Activated T-cell treated with anti-CD3 and anti-CD28 coated beads, Interleukin-2, amount 50 U/mL, for 4 hours (primary cell): Measurements from ENCODE around the gene BAG3. TPM values are rescaled to one million over a fixed set of nuclear protein-coding genes. Genes with fewer than 3 reads are reported as not detected.
"Not testable (repeated sequence)": the region's sequence is repeated elsewhere in the genome, so short reads cannot be mapped to it uniquely, and the experiment has no call there.

Source experiments
- ATAC-seq, 2 donors: fragments of 200-7000 bp; cut with Tn5 transposase; one replicate each; pipeline ENCODE4 v1.10.0; 2021
- DNase-seq: peaks from one replicate; pipeline ENCODE4 v3.0.0-alpha.2; 2020
- H3K27me3 Mint-ChIP-seq: one replicate; pipeline ENCODE4 v1.8.0; 2021; ENCODE audit warnings: low read depth, mixed read lengths
- H3K36me3 Mint-ChIP-seq: one replicate; pipeline ENCODE4 v1.8.0; 2022; ENCODE audit warnings: mixed read lengths; ENCODE audit not compliant: insufficient read depth
- H3K4me1 Mint-ChIP-seq: one replicate; pipeline ENCODE4 v1.8.0; 2021; ENCODE audit warnings: low read depth, mixed read lengths
- H3K4me3 Mint-ChIP-seq: one replicate; pipeline ENCODE4 v1.8.0; 2021; ENCODE audit warnings: mild to moderate bottlenecking, moderate library complexity, mixed read lengths
- H3K9me3 Mint-ChIP-seq: one replicate; pipeline ENCODE4 v1.8.0; 2021; ENCODE audit warnings: mixed read lengths
- total RNA-seq, 3 donors: library from RNA; stranded (reverse); gene quantifications; one replicate each; pipeline ENCODE4 v1.2.1, GENCODE V29; 2021

BAG3 gene
- total RNA-seq, 3 donors from 2014 or later, result 14.7 to 21.6 (median 15.8) TPM

DNA sequence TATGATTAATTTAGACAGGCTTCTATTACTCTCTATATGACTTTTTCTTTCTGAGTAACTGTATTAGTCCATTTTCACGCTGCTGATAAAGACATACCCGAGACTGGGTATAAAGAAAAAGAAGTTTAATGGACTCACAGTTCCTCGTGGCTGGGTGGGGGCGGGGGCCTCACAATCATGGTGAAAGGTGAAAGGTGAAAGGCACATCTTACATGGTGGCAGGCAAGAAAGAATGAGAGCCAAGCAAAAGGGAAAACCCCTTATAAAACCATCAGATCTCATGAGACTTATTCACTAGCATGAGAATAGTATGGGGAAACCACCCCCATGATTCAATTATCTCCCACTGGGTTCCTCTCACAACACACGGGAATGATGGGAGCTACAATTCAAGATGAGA, 56.2 kb downstream of the BAG3 start:
- peaks cover 20% of the 10 kb centered on the region for H3K36me3 Mint-ChIP-seq
- peaks cover 66% of the 10 kb centered on the region for H3K4me1 Mint-ChIP-seq
- H3K27me3 Mint-ChIP-seq, DNase-seq: not testable (repeated sequence)
- ATAC-seq, result peak; percentile 40 to 43
- peak overlapping the region; percentile 46 for H3K4me3 Mint-ChIP-seq
- peaks cover 38% of the 10 kb centered on the region for H3K9me3 Mint-ChIP-seq

DNA sequence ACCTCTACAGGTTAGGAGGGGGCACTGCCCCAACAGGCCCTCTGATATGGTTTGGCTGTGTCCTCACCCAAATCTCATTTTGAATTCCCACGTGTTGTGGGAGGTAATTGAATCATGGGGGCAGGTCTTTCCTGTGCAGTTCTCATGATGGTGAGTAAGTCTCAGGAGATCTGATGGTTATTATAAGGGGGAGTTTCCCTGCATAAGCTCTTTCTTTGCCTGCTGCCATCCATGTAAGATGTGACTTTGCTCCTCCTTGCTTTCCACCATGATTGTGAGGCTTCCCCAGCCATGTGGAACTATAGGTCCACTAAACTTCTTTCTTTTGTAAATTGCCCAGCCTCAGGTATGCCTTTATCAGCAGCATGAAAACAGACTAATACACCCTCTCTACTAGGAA, 59.8 kb downstream of the BAG3 start:
- H3K4me1 Mint-ChIP-seq, result peaks cover 46% of the 10 kb centered on the region
- H3K9me3 Mint-ChIP-seq, result peaks cover 27% of the 10 kb centered on the region
- ATAC-seq, DNase-seq, H3K27me3 Mint-ChIP-seq, H3K4me3 Mint-ChIP-seq: not testable (repeated sequence)
- peaks cover 15% of the 10 kb centered on the region for H3K36me3 Mint-ChIP-seq

DNA sequence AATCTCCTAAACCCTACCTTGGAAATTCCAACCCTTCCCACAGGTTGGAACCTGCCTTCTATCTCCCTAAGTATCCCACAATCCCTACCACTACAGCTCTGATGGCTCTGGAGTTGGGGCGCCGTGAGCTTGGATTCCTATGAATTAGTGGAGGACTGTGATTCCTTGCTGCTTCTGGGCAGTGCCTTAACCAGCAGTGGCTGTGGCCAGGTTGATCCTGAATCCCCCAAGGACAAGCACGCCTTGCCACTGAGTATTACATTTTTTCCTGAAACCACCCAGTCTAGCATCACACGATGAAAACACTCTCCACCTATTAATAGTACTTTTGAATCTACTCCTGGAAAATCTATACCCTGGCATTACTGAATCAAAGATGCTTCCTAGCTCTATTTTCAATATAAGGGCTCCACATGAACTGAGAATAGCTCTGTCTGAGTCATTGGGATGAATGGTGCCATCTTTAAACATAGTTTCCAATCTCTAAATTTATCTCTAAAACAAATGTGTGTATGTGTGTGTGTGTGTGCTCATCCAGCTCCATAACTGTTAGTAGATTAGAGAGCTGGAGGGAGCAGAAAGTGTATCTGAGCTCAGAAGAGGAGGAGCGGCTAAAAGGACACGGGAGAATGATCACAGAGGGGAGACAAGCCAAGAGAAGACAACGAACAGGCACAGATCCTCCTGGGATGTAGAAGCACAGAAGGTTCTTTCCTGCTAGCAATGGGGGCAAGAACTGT, 62.7 kb downstream of the BAG3 start:
- DNase-seq (no peak), ATAC-seq (no peak)
- Mint-ChIP-seq H3K4me3 (no peak overlapping the region), H3K27me3 (no peaks in the 10 kb centered on the region), H3K36me3 (peaks cover 3% of the 10 kb centered on the region), H3K4me1 (peaks cover 25% of the 10 kb centered on the region), H3K9me3 (peaks cover 11% of the 10 kb centered on the region)

DNA sequence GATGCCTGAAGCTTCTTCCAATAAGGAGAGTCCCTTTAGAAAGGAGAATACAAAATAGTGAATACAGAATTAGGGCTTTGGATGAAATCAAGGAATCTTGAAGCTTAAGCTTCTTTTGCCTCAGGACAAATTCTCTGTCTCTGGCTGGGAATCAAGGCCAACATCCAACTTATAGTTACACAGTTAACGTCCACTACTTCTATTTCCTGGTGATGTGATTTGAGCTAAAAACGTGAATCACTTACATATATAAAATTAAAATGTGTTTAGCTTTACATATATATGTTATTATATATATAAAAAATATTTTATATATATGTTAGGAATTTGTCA, 63.3 kb downstream of the BAG3 start:
- ATAC-seq, result no peak

DNA sequence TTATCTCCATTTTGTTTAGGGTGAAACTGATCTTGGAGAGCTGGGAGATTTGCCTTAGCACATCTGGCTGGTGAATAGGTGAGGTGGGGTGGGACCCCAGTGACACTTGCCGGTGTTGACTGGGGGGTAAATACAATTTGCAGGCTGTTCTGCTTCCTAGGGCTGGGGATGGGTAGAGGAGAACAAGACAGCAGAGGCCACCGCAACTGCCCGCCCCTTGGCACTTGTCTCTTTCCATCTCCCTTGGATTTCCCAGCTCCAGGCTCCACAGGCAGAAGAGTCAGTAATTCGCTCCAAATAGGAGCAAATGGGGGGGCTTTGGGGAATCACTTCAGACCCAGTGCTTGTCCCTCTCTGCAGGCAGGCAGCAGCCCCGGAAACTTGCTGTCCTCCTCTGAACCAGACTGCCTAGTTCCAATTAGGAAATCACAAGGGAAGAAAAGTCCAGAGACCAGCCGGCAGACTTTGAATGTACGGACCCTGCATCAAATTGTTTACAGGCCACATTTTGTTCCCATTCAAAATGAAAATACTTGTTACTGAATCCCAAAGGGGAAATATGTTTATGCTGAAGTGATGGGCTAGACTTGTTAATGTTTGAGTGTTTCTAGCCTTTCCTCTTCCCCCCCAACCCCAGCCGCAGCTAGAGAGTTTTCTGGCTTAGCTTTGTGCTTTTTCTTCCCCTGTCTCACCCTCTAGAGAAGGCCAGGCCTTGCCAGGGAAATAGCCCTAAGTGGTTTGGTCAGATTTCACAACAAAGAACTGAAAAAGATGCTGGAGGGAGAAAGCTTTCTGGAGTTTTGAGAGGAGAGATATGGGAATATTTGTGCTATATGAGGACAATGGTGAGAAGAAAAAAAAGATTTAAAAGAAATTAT, 64.7 kb downstream of the BAG3 start:
- Mint-ChIP-seq H3K27me3 (no peaks in the 10 kb centered on the region), H3K4me3 (no peak overlapping the region), H3K9me3 (peaks cover 4% of the 10 kb centered on the region), H3K4me1 (peaks cover 9% of the 10 kb centered on the region), H3K36me3 (no peaks in the 10 kb centered on the region)
- ATAC-seq (no peak), DNase-seq (no peak)

More for the DNA sequence above, 63.3 kb downstream of the BAG3 start:
- no peak overlapping the region for H3K4me3 Mint-ChIP-seq
- H3K4me1 Mint-ChIP-seq, result peaks cover 20% of the 10 kb centered on the region
- H3K9me3 Mint-ChIP-seq, result peaks cover 9% of the 10 kb centered on the region
- no peaks in the 10 kb centered on the region for H3K27me3 Mint-ChIP-seq
- H3K36me3 Mint-ChIP-seq, result no peaks in the 10 kb centered on the region
- DNase-seq, result no peak

DNA sequence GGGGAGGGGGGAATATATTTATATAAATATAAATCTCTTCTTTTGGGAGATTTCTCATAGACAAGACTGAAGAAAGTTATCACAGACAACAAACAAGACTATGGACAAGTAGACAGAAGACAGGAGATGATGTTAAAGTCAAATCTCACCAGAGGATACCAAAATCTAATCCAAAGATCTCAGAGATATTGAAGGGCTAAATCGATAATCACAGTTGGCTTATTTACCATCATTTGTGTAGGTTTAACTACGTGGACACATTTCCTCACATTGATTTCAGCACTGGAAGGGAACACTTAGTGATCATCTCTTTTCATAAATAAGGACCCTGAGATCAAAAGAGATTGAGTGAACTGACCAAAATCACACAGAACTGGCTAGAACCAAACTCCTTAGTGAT, 72.0 kb downstream of the BAG3 start:
- DNase-seq (no peak), ATAC-seq (no peak)
- Mint-ChIP-seq H3K27me3 (no peaks in the 10 kb centered on the region), H3K4me3 (no peak overlapping the region), H3K36me3 (peaks cover 2% of the 10 kb centered on the region), H3K4me1 (peaks cover 27% of the 10 kb centered on the region), H3K9me3 (no peaks in the 10 kb centered on the region)

DNA sequence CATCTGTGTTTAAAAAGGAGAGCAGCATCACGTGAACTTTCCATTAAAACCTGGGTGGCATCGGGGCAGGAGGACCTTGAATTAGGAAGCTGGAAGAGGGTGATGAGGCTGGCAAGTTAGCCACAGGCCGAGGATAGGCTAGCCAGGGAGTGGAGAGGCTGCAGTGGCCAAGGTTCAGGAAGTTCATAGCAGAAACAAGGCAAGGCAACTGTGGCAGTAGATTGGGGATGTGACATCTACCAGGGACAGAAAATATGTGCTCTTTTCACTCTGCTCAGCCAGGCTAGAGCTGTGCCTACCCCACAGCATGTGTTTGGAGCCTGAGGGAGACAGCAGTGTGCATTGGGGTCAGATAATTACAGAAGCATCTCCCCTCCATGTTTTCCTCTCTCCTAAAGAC, 72.4 kb downstream of the BAG3 start:
- Mint-ChIP-seq H3K9me3 (no peaks in the 10 kb centered on the region), H3K4me1 (peaks cover 31% of the 10 kb centered on the region), H3K36me3 (peaks cover 2% of the 10 kb centered on the region), H3K27me3 (no peaks in the 10 kb centered on the region), H3K4me3 (no peak overlapping the region)
- no peak for DNase-seq
- ATAC-seq, result no peak

DNA sequence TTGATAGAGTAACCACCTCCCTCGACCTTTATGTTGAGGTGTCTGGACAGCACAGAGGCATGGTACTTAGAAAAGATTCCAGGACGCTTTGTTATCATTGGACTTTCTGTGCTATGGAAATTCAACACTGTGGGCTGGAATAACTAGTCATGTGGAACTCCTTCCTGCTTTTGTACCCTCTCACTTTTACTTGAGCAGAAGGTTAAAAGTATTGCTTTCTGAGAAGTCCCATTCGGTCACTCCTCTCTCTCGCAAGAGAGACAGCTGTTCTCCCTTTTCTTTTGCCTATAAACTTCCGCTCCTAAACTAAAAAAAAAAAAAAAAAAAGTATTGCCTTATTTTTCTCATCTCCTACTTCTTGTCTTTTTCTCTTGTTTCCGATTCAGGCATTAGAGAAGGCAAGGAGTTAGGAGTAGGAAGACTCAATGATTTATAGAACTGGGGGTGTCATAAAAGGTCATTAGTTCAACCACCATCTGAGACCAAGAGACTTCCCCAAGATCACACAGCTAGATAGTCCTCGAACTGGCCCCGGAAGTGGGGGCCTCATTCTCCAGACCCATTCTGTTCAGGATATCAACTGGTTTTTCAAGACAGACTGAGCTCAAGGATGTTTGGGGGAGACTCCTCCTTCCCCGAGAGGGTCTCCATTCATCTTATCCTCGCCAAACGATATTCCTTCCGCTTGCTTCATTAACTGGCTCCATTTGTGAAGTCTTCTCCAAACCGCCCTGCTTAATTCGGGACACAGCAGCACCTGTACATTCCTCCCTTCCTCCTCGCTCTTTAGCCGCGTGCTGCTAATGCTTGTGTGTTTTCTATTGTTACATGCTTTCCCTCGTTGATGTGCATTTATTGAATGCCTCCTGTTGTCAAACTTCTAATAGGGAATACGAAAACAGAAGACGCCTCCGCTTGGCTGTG, 73.7 kb downstream of the BAG3 start:
- Mint-ChIP-seq H3K27me3 (no peaks in the 10 kb centered on the region), H3K36me3 (peaks cover 2% of the 10 kb centered on the region), H3K4me1 (peaks cover 39% of the 10 kb centered on the region), H3K4me3 (peak overlapping the region; percentile 70), H3K9me3 (no peaks in the 10 kb centered on the region)
- DNase-seq (no peak), ATAC-seq (no peak)

DNA sequence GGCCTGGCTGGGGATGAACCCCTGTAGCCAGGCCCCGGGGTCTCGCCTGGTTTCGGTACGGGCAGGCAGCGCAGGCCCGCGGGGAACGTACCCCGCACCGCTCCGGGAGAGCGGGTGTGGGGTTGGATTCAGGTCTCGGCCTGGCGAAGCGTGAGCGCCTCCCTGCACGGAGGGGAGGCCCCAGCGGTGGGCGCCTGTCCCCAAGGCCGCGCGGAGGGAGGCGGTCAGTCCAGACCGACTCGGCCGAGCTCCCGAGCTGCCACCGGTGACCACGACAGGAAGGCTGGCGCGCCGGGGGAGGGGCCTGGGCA, 74.3 kb downstream of the BAG3 start:
- no peaks in the 10 kb centered on the region for H3K9me3 Mint-ChIP-seq
- H3K4me3 Mint-ChIP-seq, result peak overlapping the region; percentile 70
- peaks cover 2% of the 10 kb centered on the region for H3K36me3 Mint-ChIP-seq
- no peaks in the 10 kb centered on the region for H3K27me3 Mint-ChIP-seq
- no peak for DNase-seq
- H3K4me1 Mint-ChIP-seq, result peaks cover 39% of the 10 kb centered on the region
- no peak for ATAC-seq

DNA sequence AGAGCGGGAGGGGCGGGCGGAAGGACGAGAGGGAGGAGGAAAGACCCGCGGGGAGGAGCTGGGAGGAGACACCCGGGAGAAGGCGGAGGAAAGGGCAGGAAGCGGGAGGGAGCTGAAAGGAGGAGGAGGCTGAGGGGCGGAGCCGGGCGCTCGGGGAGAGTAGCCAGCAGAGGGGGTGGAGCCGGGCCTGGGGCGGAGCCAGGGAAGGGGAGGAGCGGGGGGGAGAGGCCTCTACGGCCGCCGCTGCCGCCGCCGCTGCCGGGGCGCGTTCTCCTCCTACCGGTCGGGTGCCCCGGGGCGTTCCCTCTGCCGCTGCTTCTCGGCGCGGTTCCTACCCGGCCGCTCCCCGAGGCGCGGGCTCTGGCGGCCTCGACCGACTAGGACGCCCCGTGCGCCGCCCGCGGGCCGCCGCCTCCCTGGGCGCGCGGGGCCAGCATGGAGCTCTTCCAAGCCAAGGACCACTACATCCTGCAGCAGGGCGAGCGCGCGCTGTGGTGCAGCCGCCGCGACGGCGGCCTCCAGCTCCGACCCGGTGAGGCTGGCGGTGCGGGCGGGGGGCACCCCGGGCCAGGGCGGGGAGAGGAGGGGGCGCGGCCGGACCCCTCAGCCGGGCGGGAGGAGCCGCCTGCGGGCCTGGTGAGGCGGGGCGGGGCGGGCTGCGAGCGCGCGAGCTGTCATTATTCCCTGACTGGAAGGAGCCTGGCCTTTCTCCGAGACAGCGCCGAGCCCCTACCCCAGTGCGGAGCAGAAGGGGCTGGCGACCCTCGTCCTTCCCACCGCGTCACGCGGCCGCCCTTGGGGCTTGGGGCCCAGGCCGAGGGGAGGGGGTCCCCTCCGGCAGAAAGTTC, 74.9 kb downstream of the BAG3 start, which contains the start of gene INPP5F:
TSS of gene INPP5F (plus strand) at position 223 of the 848 bp plus-strand sequence. CDS start at position 436, 213 bp downstream.
- peak; percentile 91 to 94 for ATAC-seq
- peaks cover 2% of the 10 kb centered on the region for H3K36me3 Mint-ChIP-seq
- no peaks in the 10 kb centered on the region for H3K9me3 Mint-ChIP-seq
- H3K4me1 Mint-ChIP-seq, result peaks cover 39% of the 10 kb centered on the region
- DNase-seq, result peak; percentile 100
- H3K27me3 Mint-ChIP-seq, result no peaks in the 10 kb centered on the region
- peak within 1 kb of the TSS; percentile 94 for H3K4me3 Mint-ChIP-seq

DNA sequence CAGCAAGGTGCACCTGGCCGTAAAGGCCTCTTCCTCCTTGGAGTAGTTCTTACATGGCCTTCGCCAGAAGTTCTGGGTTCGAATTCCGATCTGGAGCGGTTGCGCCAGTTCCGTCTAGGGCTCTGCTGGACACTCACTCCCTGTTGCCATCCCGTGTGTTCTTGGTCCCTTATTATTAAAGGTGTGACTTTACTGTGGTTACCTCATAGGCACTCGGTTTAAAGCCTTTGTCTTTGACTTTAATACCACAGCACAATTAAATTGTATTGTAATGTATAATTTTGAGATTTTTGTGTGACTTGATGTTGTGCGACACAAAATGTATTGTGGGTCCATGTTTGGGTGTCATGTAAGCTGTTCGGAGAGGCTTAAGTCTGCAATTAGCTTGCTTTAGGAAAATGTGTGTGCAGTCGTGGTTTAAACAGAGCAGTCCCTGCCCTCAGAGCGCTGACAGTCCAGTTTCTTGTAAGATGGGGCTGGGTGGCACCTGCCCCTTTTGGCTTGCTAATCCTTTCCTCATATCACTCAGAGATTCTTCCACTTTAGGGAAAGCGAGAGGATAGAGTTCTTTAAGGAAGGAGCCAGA, 75.6 kb downstream of the BAG3 start:
- H3K4me3 Mint-ChIP-seq, result peak overlapping the region; percentile 94
- peaks cover 39% of the 10 kb centered on the region for H3K4me1 Mint-ChIP-seq
- H3K9me3 Mint-ChIP-seq, result no peaks in the 10 kb centered on the region
- no peaks in the 10 kb centered on the region for H3K27me3 Mint-ChIP-seq
- no peak for ATAC-seq
- no peak for DNase-seq
- peaks cover 2% of the 10 kb centered on the region for H3K36me3 Mint-ChIP-seq
